GM10248 (cell line): ENCODE data around the gene LMO3.

ENCODE experiments used
- CTCF ChIA-PET: fragments of 300-600 bp; sonication (Branson Sonifier 250); formaldehyde crosslinking; extraction: SDS; loops from one replicate; lab custom pipeline; 2021; ENCODE audit warnings: antibody characterized with exemption; lab: Yijun Ruan, JAX
- POLR2A ChIA-PET: fragments of 350-650 bp; sonication (Branson Sonifier 250); formaldehyde crosslinking; extraction: SDS; loops from one replicate; lab custom pipeline; 2020; ENCODE audit warnings: antibody characterized with exemption; lab: Yijun Ruan, JAX
- DNase-seq: peaks from one replicate; pipeline ENCODE4 v3.0.0; 2012; ENCODE audit errors: extremely low spot score
- CTCF ChIP-seq: IDR thresholded peaks from 2 replicates; pipeline ENCODE4 v1.5.1; 2012; ENCODE audit warnings: mild to moderate bottlenecking, low read depth; ENCODE audit errors: extremely low read depth, missing control alignments, control extremely low read depth

The LMO3 gene

GRCh38 chr12:16604596-16605252 lies 1.2 kb downstream of the LMO3 start:
- DNase-seq, result no peak
- TF ChIP-seq CTCF, result no peak
- ChIA-PET CTCF (interaction anchor here (0.8 to 2.0 kb wide), 3 partner anchors 14 to 241 kb away, joined by 3 to 6 read pairs (median 3); no protein-coding TSS in a partner anchor), POLR2A (no interaction called here)

GRCh38 chr12:16603916-16604575 lies 1.9 kb downstream of the LMO3 start:
- no peak for DNase-seq
- ChIA-PET CTCF (interaction anchor here (0.8 to 2.0 kb wide), 3 partner anchors 15 to 242 kb away, joined by 3 to 6 read pairs (median 3); no protein-coding TSS in a partner anchor), POLR2A (no interaction called here)
- TF ChIP-seq CTCF, result no peak

GRCh38 chr12:16603260-16603915 lies 2.6 kb downstream of the LMO3 start:
- ChIA-PET CTCF (interaction anchor here (1.0 to 2.0 kb wide), 2 partner anchors 12 to 16 kb away, joined by 4 to 6 read pairs; no protein-coding TSS in a partner anchor), POLR2A (no interaction called here)
- no peak for DNase-seq
- TF ChIP-seq CTCF, result no peak

GRCh38 chr12:16602412-16602811 lies 3.5 kb downstream of the LMO3 start:
- no peak for DNase-seq
- POLR2A ChIA-PET, result no interaction called here
- CTCF ChIA-PET, result interaction anchor here (1.0 to 1.2 kb wide), 4 partner anchors 9 to 16 kb away, joined by 3 to 4 read pairs (median 4); no protein-coding TSS in a partner anchor
- TF ChIP-seq CTCF, result no peak

- ChIA-PET POLR2A (no interaction called here), CTCF (interaction anchor here (1.1 to 1.3 kb wide), 3 partner anchors 8 to 18 kb away, joined by 3 read pairs; no protein-coding TSS in a partner anchor)
- TF ChIP-seq CTCF, result no peak
- no peak for DNase-seq
Measured at GRCh38 chr12:16600525-16600924, 5.4 kb downstream of the LMO3 start.

GRCh38 chr12:16599081-16599480 lies 6.9 kb downstream of the LMO3 start:
- ChIA-PET POLR2A (no interaction called here), CTCF (no interaction called here)
- no peak for DNase-seq
- no peak for TF ChIP-seq CTCF
